Adrenal gland (tissue), 12 donors: ENCODE measurements around the gene ST6GALNAC6. TPM values are rescaled to one million over a fixed set of nuclear protein-coding genes. Genes with fewer than 3 reads are reported as not detected.

Experiments
- DNase-seq, 7 donors: peaks; one replicate each; pipeline ENCODE4 v3.0.0-alpha.2; 2019 to 2020
- H3K27ac ChIP-seq, 5 donors: fragments of 200-600 bp; sonication (generic) in 4 of 5; 1 replicate in 3 of 5; 2 replicates in 2 of 5; pipeline versions ENCODE4 v1.5.1 to v1.8.0; 2016 to 2020; ENCODE audit warnings: mild to moderate bottlenecking in 1 of 5
- H3K27me3 ChIP-seq: fragments of 200-600 bp; 2 replicates; pipeline ENCODE4 v1.8.0; 2021
- H3K36me3 ChIP-seq, 2 donors: fragments of 200-600 bp; replicated peaks in 1 of 2; 1 replicate in 1 of 2; 2 replicates in 1 of 2; pipeline versions ENCODE4 v1.5.1 to v1.8.0; 2018 to 2022
- H3K4me1 ChIP-seq, 2 donors: fragments of 200-600 bp; replicated peaks in 1 of 2; 1 replicate in 1 of 2; 2 replicates in 1 of 2; pipeline versions ENCODE4 v1.5.1 to v1.8.0; 2018 to 2021
- H3K4me3 ChIP-seq, 4 donors: fragments of 200-600 bp; sonication (generic) in 3 of 4; one replicate each; pipeline ENCODE4 v1.5.1; 2016 to 2018
- H3K9me3 ChIP-seq, 3 donors: fragments of 200-600 bp; sonication (generic) in 1 of 3; replicated peaks in 1 of 3; 1 replicate in 2 of 3; 2 replicates in 1 of 3; pipeline versions ENCODE4 v1.5.1 to v1.8.0; 2016 to 2021
- POLR2A ChIP-seq, 2 donors: fragments of 450-650 bp; IDR thresholded peaks; one replicate each; pipeline ENCODE4 v1.6.1; 2017; ENCODE audit warnings: antibody characterized with exemption in 2 of 2, mild to moderate bottlenecking in 2 of 2, moderate library complexity in 1 of 2
- WGBS, 4 donors: extraction: QIAGEN DNeasy Blood & Tissue Kit in 2 of 4; methylation state at CpG; one replicate each; pipeline versions ENCODE4 v1.1.5 to v1.1.7; 2013 to 2017; 5-methylcytosine and 5-hydroxymethylcytosine counted together
- intact Hi-C, 2 donors: fragments of 100-400 bp; cut with DNase I; formaldehyde crosslinking; loops; one replicate each; pipeline versions ENCODE4 v1.14.1 to v1.15.0; 2022 to 2023
- polyA plus RNA-seq, 3 donors: library from polyadenylated mRNA; stranded (reverse); fragments of 200-250 nt in 2 of 3; fragments of 350-450 nt in 1 of 3; fragmentation: Illumina TruSeq in 1 of 3; extraction: RNeasy Lipid Tissue Mini Kit (QIAGEN cat#74804) in 1 of 3; gene quantifications; one replicate each; pipeline ENCODE4 v1.2.3, GENCODE V29; 2013 to 2014
- total RNA-seq, 9 donors: library from RNA; depleted of rRNA in 4 of 9; stranded (reverse); fragments of >200 nt in 4 of 9; fragments of 120-200 nt in 1 of 9; fragmentation: NEBNext Ultra II Directional in 1 of 9; extraction: Animal tissue kit (Norgen Biotek cat#: 25700) in 1 of 9; gene quantifications; one replicate each; pipeline versions ENCODE4 v1.1.0 to v1.2.4, GENCODE V29; 2013 to 2023
- TF ChIP-seq, protein P1 (sequence below), 6 experiments: fragments of 450-650 bp in 4 of 6; fragments of 200-600 bp in 2 of 6; sonication (generic) in 1 of 6; IDR thresholded peaks; 1 replicate in 5 of 6; 2 replicates in 1 of 6; pipeline versions ENCODE4 v1.5.1 to v1.8.0; 2016 to 2021; ENCODE audit warnings: antibody characterized with exemption in 6 of 6, mild to moderate bottlenecking in 2 of 6, moderate library complexity in 1 of 6
- donor health status: healthy with polysubstance abuse.
- donor health status: Bipolar disorder and iron deficiency.
- donor health status: DM: yes; HTN: yes; CAD: no.
- donor health status: DM: no; HTN: no; CAD: no.
- donor health status: DM: no; HTN: no; CAD: no.
- donor health status: DM: yes; HTN: yes; CAD: no.

The ST6GALNAC6 gene
- total and polyA plus RNA-seq, 12 donors: 26.7 to 129 (median 53.2) TPM

GRCh38 chr9:127857278-127857677 lies 42.1 kb downstream of the ST6GALNAC6 start:
- WGBS, 4 donors: 31 to 61% (median 56%) methylated on average over 3 to 4 of the region's 4 CpGs; no CpG with 5 or more reads in 1 of the 4 donors
- Histone ChIP-seq H3K4me1 (peaks cover 0 to 38% of the 10 kb centered on the region in 2 donors), H3K36me3 (no peaks in the 10 kb centered on the region), H3K27me3 (no peaks in the 10 kb centered on the region), H3K27ac (peak overlapping the region in 2 of 5 donors; percentile 53 to 84), H3K9me3 (no peaks in the 10 kb centered on the region), H3K4me3 (no peak overlapping the region)
- intact Hi-C loops: no loop called here
- TF ChIP-seq, protein P1, sequence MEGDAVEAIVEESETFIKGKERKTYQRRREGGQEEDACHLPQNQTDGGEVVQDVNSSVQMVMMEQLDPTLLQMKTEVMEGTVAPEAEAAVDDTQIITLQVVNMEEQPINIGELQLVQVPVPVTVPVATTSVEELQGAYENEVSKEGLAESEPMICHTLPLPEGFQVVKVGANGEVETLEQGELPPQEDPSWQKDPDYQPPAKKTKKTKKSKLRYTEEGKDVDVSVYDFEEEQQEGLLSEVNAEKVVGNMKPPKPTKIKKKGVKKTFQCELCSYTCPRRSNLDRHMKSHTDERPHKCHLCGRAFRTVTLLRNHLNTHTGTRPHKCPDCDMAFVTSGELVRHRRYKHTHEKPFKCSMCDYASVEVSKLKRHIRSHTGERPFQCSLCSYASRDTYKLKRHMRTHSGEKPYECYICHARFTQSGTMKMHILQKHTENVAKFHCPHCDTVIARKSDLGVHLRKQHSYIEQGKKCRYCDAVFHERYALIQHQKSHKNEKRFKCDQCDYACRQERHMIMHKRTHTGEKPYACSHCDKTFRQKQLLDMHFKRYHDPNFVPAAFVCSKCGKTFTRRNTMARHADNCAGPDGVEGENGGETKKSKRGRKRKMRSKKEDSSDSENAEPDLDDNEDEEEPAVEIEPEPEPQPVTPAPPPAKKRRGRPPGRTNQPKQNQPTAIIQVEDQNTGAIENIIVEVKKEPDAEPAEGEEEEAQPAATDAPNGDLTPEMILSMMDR (IDR thresholded peaks at IDR 0.05): no peak
- no peak for TF ChIP-seq POLR2A (IDR thresholded peaks at IDR 0.05)
- DNase-seq: no peak

- 80 to 90% (median 86%) methylated on average over 5 to 8 of the region's 8 CpGs for WGBS, 4 donors
- H3K9me3 ChIP-seq: no peaks in the 10 kb centered on the region
- H3K4me1 ChIP-seq: peaks cover 0 to 32% of the 10 kb centered on the region in 2 donors
- intact Hi-C loops: no loop called here
- H3K36me3 ChIP-seq: no peaks in the 10 kb centered on the region
- no peak for DNase-seq
- H3K27me3 ChIP-seq: no peaks in the 10 kb centered on the region
- no peak for TF ChIP-seq POLR2A (IDR thresholded peaks at IDR 0.05)
- TF ChIP-seq, protein P1 (IDR thresholded peaks at IDR 0.05): no peak
- H3K27ac ChIP-seq: peak overlapping the region in 2 of 5 donors; percentile 26 to 84
- no peak overlapping the region for H3K4me3 ChIP-seq
Measured at GRCh38 chr9:127856729-127857116, 42.7 kb downstream of the ST6GALNAC6 start.

DNA sequence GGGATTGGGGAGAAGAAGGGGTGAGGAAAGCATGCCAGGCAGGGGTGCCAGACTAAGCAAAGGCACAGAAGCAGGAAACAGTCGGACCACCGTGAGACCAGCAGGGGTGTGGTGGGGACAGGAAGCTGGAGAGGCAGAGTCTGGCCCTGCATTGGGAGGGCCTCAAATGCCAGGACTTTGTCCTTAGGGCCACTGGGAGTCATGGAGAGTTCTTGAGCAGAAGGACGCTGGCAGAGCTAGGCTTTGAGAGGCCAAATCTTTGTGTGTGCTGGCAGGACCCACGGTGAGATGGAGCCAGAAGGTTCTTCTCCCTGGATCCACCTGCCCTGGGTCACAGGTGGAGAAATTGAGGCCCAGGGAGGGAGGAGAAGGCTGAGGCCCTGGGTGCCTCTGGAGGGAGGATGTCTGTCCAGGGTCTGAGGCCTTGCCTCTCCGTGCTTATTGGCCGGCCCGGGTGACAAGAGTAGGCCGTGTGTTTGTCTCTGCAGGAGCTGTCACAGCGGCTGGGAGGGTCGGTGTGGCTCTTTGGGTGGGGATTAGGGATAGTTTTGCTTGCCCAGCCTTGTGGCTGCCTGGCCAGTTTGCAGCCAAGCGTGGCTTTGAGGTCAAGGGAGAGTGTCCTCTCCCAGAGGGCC lies 43.2 kb downstream of the ST6GALNAC6 start:
- no peak for DNase-seq
- H3K36me3 ChIP-seq: no peaks in the 10 kb centered on the region
- H3K4me3 ChIP-seq: no peak overlapping the region
- 66 to 74% (median 68%) methylated on average over 10 to 11 of the region's 11 CpGs for WGBS, 4 donors
- TF ChIP-seq POLR2A (IDR thresholded peaks at IDR 0.05): no peak
- TF ChIP-seq, protein P1 (IDR thresholded peaks at IDR 0.05): no peak
- H3K4me1 ChIP-seq: peaks cover 0 to 27% of the 10 kb centered on the region in 2 donors
- peak overlapping the region in 3 of 5 donors; percentile 25 to 84 (median 26) for H3K27ac ChIP-seq
- no peaks in the 10 kb centered on the region for H3K9me3 ChIP-seq
- no peaks in the 10 kb centered on the region for H3K27me3 ChIP-seq
- intact Hi-C loops: no loop called here

DNA sequence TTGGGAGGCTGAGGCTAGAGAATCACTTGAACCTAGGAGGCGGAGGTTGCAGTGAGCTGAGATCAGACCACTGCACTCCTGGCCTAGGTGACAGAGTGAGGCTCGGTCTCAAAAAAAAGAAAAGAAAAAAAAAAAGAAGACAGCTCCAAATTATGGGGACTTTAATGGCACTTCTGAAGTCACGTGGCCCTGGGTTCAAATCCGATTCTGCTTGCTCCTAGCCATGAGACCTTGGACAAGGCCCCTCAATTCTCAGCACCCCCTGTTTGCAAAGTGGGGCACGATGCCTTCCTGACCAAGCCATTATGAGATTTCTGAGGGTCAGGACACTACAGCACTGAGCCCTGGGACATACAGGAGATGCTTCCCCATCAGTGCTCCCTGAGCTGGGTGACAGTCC lies 43.9 kb downstream of the ST6GALNAC6 start:
- intact Hi-C loops: no loop called here
- peak overlapping the region in 4 of 5 donors; percentile 72 to 96 (median 80) for H3K27ac ChIP-seq
- peaks cover 0 to 26% of the 10 kb centered on the region in 2 donors for H3K4me1 ChIP-seq
- H3K27me3 ChIP-seq: no peaks in the 10 kb centered on the region
- H3K4me3 ChIP-seq: no peak overlapping the region
- WGBS, 4 donors: 87 to 89% (median 89%) methylated on average over 5 of the region's 5 CpGs
- no peak for DNase-seq
- no peaks in the 10 kb centered on the region for H3K36me3 ChIP-seq
- TF ChIP-seq, protein P1 (IDR thresholded peaks at IDR 0.05): no peak
- TF ChIP-seq POLR2A (IDR thresholded peaks at IDR 0.05): no peak
- H3K9me3 ChIP-seq: no peaks in the 10 kb centered on the region
